H9 (cell line): Measurements from ENCODE around the gene MBIP. TPM values are rescaled to one million over a fixed set of nuclear protein-coding genes. Genes with fewer than 3 reads are reported as not detected.
A peak's percentile ranks its signal among the peaks of the same experiment; 100 is the strongest.

ENCODE experiments used
- DNase-seq: peaks from one replicate; pipeline ENCODE4 v3.0.0-alpha.2; 2017
- H2AFZ ChIP-seq: one replicate; pipeline ENCODE4 v1.6.1; 2013; ENCODE audit warnings: mild to moderate bottlenecking, low read length, control low read depth, moderate library complexity
- H2AK5ac ChIP-seq: 2 replicates; pipeline ENCODE4 v1.6.1; 2013; ENCODE audit warnings: low read length, control low read depth, mixed read lengths; ENCODE audit not compliant: insufficient read length
- H2BK120ac ChIP-seq: one replicate; pipeline ENCODE4 v1.6.1; 2013; ENCODE audit warnings: low read depth, mild to moderate bottlenecking, low read length, control low read depth, inconsistent platforms; ENCODE audit not compliant: poor library complexity, severe bottlenecking
- H2BK12ac ChIP-seq: 2 replicates; pipeline ENCODE4 v1.6.1; 2013; ENCODE audit warnings: low read length, control low read depth, mixed read lengths, low read depth; ENCODE audit not compliant: insufficient read length
- H2BK15ac ChIP-seq: 2 replicates; pipeline ENCODE4 v1.6.1; 2013; ENCODE audit warnings: low read depth, low read length, control low read depth
- H2BK20ac ChIP-seq: one replicate; pipeline ENCODE4 v1.6.1; 2013; ENCODE audit warnings: low read depth, mild to moderate bottlenecking, low read length, control low read depth, inconsistent platforms; ENCODE audit not compliant: poor library complexity, severe bottlenecking
- H2BK5ac ChIP-seq: 2 replicates; pipeline ENCODE4 v1.6.1; 2013; ENCODE audit warnings: low read length, control low read depth, mixed read lengths; ENCODE audit not compliant: insufficient read length
- H3K14ac ChIP-seq: 2 replicates; pipeline ENCODE4 v1.6.1; 2013; ENCODE audit warnings: low read length, control low read depth; ENCODE audit not compliant: insufficient read depth
- H3K18ac ChIP-seq: 2 replicates; pipeline ENCODE4 v1.6.1; 2013; ENCODE audit warnings: low read depth, mild to moderate bottlenecking, mixed read lengths, low read length, control low read depth; ENCODE audit not compliant: insufficient read length
- H3K23ac ChIP-seq: 2 replicates; pipeline ENCODE4 v1.6.1; 2013; ENCODE audit warnings: low read length, control low read depth, mixed read lengths, low read depth; ENCODE audit not compliant: insufficient read length
- H3K23me2 ChIP-seq: 2 replicates; pipeline ENCODE4 v1.6.1; 2013; ENCODE audit warnings: low read depth, mild to moderate bottlenecking, mixed read lengths, low read length, control low read depth; ENCODE audit not compliant: insufficient read length, poor library complexity, severe bottlenecking
- H3K27ac ChIP-seq: 2 replicates; pipeline ENCODE4 v1.5.1; 2013; ENCODE audit warnings: low read length, control low read depth, mixed read lengths, low read depth; ENCODE audit not compliant: insufficient read length
- H3K27me3 ChIP-seq: 2 replicates; pipeline ENCODE4 v1.6.1; 2013; ENCODE audit warnings: low read length, control low read depth, inconsistent platforms; ENCODE audit not compliant: insufficient read depth
- H3K4ac ChIP-seq: 2 replicates; pipeline ENCODE4 v1.6.1; 2013; ENCODE audit warnings: low read depth, mild to moderate bottlenecking, control low read depth, inconsistent platforms, low read length, moderate library complexity
- H3K4me1 ChIP-seq: 2 replicates; pipeline ENCODE4 v1.6.1; 2013; ENCODE audit warnings: low read length, control low read depth, inconsistent platforms; ENCODE audit not compliant: insufficient read depth
- H3K4me2 ChIP-seq: 2 replicates; pipeline ENCODE4 v1.6.1; 2013; ENCODE audit warnings: low read length, control low read depth, mixed read lengths; ENCODE audit not compliant: insufficient read length, insufficient read depth
- H3K56ac ChIP-seq: 2 replicates; pipeline ENCODE4 v1.6.1; 2013; ENCODE audit warnings: low read depth, mild to moderate bottlenecking, mixed read lengths, low read length, control low read depth; ENCODE audit not compliant: insufficient read length
- H3K79me1 ChIP-seq: 2 replicates; pipeline ENCODE4 v1.6.1; 2013; ENCODE audit warnings: low read depth, mild to moderate bottlenecking, moderate library complexity, low read length, control low read depth, inconsistent platforms; ENCODE audit not compliant: insufficient read depth, poor library complexity, severe bottlenecking
- H3K79me2 ChIP-seq: 2 replicates; pipeline ENCODE4 v1.6.1; 2013; ENCODE audit warnings: low read length, control low read depth, inconsistent platforms; ENCODE audit not compliant: insufficient read depth
- H3K9ac ChIP-seq: 2 replicates; pipeline ENCODE4 v1.6.1; 2013; ENCODE audit warnings: low read length, control low read depth, mixed read lengths; ENCODE audit not compliant: insufficient read length; ENCODE audit errors: extremely low read depth
- H3K9me3 ChIP-seq: one replicate; pipeline ENCODE4 v1.6.1; 2013; ENCODE audit warnings: low read depth, low read length, inconsistent platforms; ENCODE audit not compliant: control insufficient read depth
- H3T11ph ChIP-seq: one replicate; pipeline ENCODE4 v1.6.1; 2013; ENCODE audit warnings: mild to moderate bottlenecking, low read length, control low read depth, inconsistent platforms
- H4K20me1 ChIP-seq: one replicate; pipeline ENCODE4 v1.6.1; 2013; ENCODE audit not compliant: control insufficient read depth, insufficient read length, insufficient read depth
- H4K5ac ChIP-seq: 2 replicates; pipeline ENCODE4 v1.6.1; 2013; ENCODE audit warnings: low read depth, mild to moderate bottlenecking, mixed read lengths, low read length, control low read depth; ENCODE audit not compliant: insufficient read length
- H4K8ac ChIP-seq: replicated peaks from 2 replicates; pipeline ENCODE4 v1.6.1; 2013; ENCODE audit warnings: low read length, control low read depth, mixed read lengths, low read depth; ENCODE audit not compliant: insufficient read length
- H4K91ac ChIP-seq: 2 replicates; pipeline ENCODE4 v1.6.1; 2013; ENCODE audit warnings: low read depth, mild to moderate bottlenecking, moderate library complexity, mixed read lengths, low read length, control low read depth; ENCODE audit not compliant: insufficient read length
- H3K27ac Mint-ChIP-seq, 3 experiments: 2 replicates in 2 of 3; 3 replicates in 1 of 3; pipeline ENCODE4 v1.8.0; 2020 to 2021; ENCODE audit warnings: mixed read lengths in 3 of 3, mild to moderate bottlenecking in 1 of 3, moderate library complexity in 1 of 3
- H3K27me3 Mint-ChIP-seq: 2 replicates; pipeline ENCODE4 v1.8.0; 2021; ENCODE audit warnings: low read depth, mild to moderate bottlenecking, moderate library complexity, mixed read lengths
- H3K36me3 Mint-ChIP-seq, 3 experiments: 2 replicates in 2 of 3; 3 replicates in 1 of 3; pipeline ENCODE4 v1.8.0; 2020 to 2021; ENCODE audit warnings: low read depth in 3 of 3, mixed read lengths in 3 of 3; ENCODE audit not compliant: insufficient read depth in 1 of 3
- H3K4me1 Mint-ChIP-seq, 2 experiments: 2 replicates each; pipeline ENCODE4 v1.8.0; 2020; ENCODE audit warnings: mixed read lengths in 2 of 2
- H3K4me3 Mint-ChIP-seq, 2 experiments: 2 replicates in 1 of 2; 3 replicates in 1 of 2; pipeline ENCODE4 v1.8.0; 2020 to 2021; ENCODE audit warnings: mild to moderate bottlenecking in 2 of 2, mixed read lengths in 2 of 2, moderate library complexity in 1 of 2
- H3K9me3 Mint-ChIP-seq, 2 experiments: 2 replicates in 1 of 2; 3 replicates in 1 of 2; pipeline ENCODE4 v1.8.0; 2020; ENCODE audit warnings: mild to moderate bottlenecking in 2 of 2, mixed read lengths in 2 of 2, moderate library complexity in 1 of 2
- CTCF ChIP-seq: fragments of 200-600 bp; sonication (generic); conservative IDR thresholded peaks from 3 replicates; pipeline ENCODE4 v1.8.0; 2021; ENCODE audit warnings: antibody characterized with exemption, mild to moderate bottlenecking
- WGBS: extraction: QIAGEN DNeasy Blood & Tissue Kit; methylation state at CpG from one replicate; pipeline ENCODE4 v1.1.7; 2013; ENCODE audit warnings: missing lambda C conversion rate, low lambda C conversion rate, mixed read lengths; ENCODE audit not compliant: insufficient read length; ENCODE audit errors: extremely low coverage; 5-methylcytosine and 5-hydroxymethylcytosine counted together
- total RNA-seq: library from RNA; stranded (reverse); gene quantifications from 2 replicates; pipeline ENCODE4 v1.2.1, GENCODE V29; 2021

Gene MBIP
- total RNA-seq, 1 experiment from 2014 or later, result 29.6 TPM

DNA sequence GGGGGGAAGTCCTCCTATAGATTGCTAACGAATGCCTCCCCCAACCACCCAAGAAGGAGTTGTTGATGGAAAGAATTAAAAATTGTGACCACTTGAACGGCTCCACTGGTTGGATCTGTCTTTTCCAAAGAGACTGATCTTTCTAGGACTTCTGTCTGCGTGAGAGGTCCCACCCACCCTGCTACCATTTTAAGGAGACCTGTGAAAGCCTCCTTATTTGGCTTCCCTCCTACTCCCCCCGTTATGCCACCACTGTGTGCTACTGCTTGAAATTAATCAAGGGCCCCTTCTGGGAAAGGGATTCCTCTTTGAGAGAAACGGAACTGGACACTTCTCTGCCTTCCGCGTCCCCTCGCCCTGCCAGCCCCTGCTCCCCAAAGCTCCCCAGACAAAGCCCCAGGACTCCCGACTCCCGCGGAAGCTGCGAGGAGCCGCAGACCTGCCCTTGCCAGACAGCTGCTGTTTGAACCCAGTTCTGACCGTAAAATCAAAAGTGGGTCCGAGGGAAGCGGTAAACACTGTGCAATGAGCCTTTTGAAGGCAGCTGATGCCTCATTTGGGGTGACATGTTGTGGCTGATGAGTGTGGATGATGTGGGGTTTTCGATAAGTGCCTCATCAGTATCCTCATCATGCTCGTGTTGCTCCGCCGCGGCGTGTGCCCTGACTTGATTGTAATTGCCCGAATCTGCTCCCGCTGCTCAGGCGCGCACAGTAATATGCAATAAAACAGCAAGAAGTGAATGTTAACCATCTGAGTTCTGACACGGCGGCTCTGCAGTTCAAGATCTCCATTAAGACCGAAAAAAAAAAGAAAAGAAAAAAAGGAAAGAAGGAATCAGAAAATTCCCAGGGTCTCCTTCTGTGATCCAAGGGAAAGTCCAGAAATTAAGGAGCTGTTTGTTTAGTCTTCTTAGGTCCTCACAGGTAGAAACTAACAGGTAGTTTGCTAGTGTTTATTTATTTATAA, 48.2 kb downstream of the MBIP start:
- no peak overlapping the region for H4K8ac ChIP-seq
- H3K79me2 ChIP-seq, result no peaks in the 10 kb centered on the region
- H4K20me1 ChIP-seq, result no peaks in the 10 kb centered on the region
- no peak overlapping the region for H2AK5ac ChIP-seq
- no peak overlapping the region for H2BK15ac ChIP-seq
- H2BK120ac ChIP-seq, result no peak overlapping the region
- no peak overlapping the region for H2BK20ac ChIP-seq
- H3K27me3 Mint-ChIP-seq, result peaks cover 15% of the 10 kb centered on the region
- WGBS, result no CpG with 5 or more reads among the region's 29 CpGs
- no peaks in the 10 kb centered on the region for H3K36me3 Mint-ChIP-seq
- peak overlapping the region; percentile 6 to 77 for H3K4me3 Mint-ChIP-seq
- no peak overlapping the region for H4K5ac ChIP-seq
- no peak for DNase-seq
- peak overlapping the region; percentile 70 for H3K4me2 ChIP-seq
- H3K9me3 Mint-ChIP-seq, result no peaks in the 10 kb centered on the region; a peak in 1 of 5 replicates
- H3K9ac ChIP-seq, result no peak overlapping the region
- no peaks in the 10 kb centered on the region for H3K79me1 ChIP-seq
- H3K23ac ChIP-seq, result no peak overlapping the region
- H4K91ac ChIP-seq, result no peak overlapping the region
- peaks cover 84 to 87% of the 10 kb centered on the region in 2 experiments for H3K4me1 Mint-ChIP-seq
- no peaks in the 10 kb centered on the region; the same call in 1 of the 2 replicates for H3K27me3 ChIP-seq
- no peak overlapping the region for H3K18ac ChIP-seq
- H3K4ac ChIP-seq, result no peak overlapping the region
- no peak overlapping the region for H2AFZ ChIP-seq
- H3K27ac ChIP-seq, result no peak overlapping the region
- H3K14ac ChIP-seq, result no peak overlapping the region
- H2BK5ac ChIP-seq, result no peak overlapping the region
- peaks cover 15% of the 10 kb centered on the region for H3K4me1 ChIP-seq
- peaks cover 6% of the 10 kb centered on the region for H3K23me2 ChIP-seq
- H3T11ph ChIP-seq, result no peak overlapping the region
- H3K9me3 ChIP-seq, result no peaks in the 10 kb centered on the region
- H2BK12ac ChIP-seq, result no peak overlapping the region
- no peak overlapping the region for H3K27ac Mint-ChIP-seq
- no peak for TF ChIP-seq CTCF
- H3K56ac ChIP-seq, result no peak overlapping the region
